Thyroid gland (tissue), 4 donors: ENCODE results near the gene L3MBTL4.

Source experiments
- POLR2A ChIP-seq, 2 donors: fragments of 450-650 bp; IDR thresholded peaks; one replicate each; pipeline ENCODE4 v1.6.1; 2017; ENCODE audit warnings: antibody characterized with exemption in 2 of 2, mild to moderate bottlenecking in 2 of 2, moderate library complexity in 1 of 2
- TF ChIP-seq, protein P1 (sequence below), 6 experiments: fragments of 200-600 bp in 3 of 6; fragments of 450-650 bp in 3 of 6; sonication (generic) in 3 of 6; IDR thresholded peaks; one replicate each; pipeline ENCODE4 v1.5.1; 2016 to 2019; ENCODE audit warnings: antibody characterized with exemption in 6 of 6, mild to moderate bottlenecking in 2 of 6, inconsistent platforms in 1 of 6, moderate library complexity in 1 of 6

DNA sequence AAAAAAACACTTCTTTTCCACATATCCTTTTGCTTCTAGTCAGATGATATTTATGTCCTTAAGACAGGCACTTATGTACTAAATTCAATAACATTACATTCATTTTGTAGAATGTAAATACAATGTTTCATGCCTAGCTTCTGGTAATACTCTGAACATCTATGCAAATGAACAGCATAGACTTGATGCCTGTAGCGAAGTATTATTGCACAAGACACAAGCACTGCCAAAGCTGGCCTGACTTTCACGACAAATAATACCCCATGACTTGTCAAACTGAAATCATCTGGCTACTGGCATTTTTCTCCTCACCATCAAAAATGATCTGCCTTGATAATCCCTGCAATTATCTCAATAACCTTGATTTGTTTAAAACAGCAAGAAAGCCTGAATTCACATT, 101.3 kb downstream of the L3MBTL4 start:
- TF ChIP-seq, protein P1, sequence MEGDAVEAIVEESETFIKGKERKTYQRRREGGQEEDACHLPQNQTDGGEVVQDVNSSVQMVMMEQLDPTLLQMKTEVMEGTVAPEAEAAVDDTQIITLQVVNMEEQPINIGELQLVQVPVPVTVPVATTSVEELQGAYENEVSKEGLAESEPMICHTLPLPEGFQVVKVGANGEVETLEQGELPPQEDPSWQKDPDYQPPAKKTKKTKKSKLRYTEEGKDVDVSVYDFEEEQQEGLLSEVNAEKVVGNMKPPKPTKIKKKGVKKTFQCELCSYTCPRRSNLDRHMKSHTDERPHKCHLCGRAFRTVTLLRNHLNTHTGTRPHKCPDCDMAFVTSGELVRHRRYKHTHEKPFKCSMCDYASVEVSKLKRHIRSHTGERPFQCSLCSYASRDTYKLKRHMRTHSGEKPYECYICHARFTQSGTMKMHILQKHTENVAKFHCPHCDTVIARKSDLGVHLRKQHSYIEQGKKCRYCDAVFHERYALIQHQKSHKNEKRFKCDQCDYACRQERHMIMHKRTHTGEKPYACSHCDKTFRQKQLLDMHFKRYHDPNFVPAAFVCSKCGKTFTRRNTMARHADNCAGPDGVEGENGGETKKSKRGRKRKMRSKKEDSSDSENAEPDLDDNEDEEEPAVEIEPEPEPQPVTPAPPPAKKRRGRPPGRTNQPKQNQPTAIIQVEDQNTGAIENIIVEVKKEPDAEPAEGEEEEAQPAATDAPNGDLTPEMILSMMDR (IDR thresholded peaks at IDR 0.05): no peak
- TF ChIP-seq POLR2A (IDR thresholded peaks at IDR 0.05): no peak
